Mesenteric fat pad (tissue), 1 donor: ENCODE results near the gene CYP8B1. TPM values are rescaled to one million over a fixed set of nuclear protein-coding genes. Genes with fewer than 3 reads are reported as not detected.

Experiments
- DNase-seq: peaks from one replicate; pipeline ENCODE4 v3.0.0-alpha.2; 2020; ENCODE audit warnings: low spot score
- long read RNA-seq: library from polyadenylated mRNA; unstranded; transcript quantifications from one replicate; pipeline ENCODE4 v2.0.0, GENCODE V29; 2020
- total RNA-seq: library from RNA; stranded (reverse); fragmentation: NEBNext Ultra II Directional; extraction: Animal tissue kit (Norgen Biotek cat#: 25700); gene quantifications from one replicate; pipeline ENCODE4 v1.2.1, GENCODE V29; 2021
- donor health status: DM: yes; HTN: yes; CAD: no.

Gene CYP8B1, protein sequence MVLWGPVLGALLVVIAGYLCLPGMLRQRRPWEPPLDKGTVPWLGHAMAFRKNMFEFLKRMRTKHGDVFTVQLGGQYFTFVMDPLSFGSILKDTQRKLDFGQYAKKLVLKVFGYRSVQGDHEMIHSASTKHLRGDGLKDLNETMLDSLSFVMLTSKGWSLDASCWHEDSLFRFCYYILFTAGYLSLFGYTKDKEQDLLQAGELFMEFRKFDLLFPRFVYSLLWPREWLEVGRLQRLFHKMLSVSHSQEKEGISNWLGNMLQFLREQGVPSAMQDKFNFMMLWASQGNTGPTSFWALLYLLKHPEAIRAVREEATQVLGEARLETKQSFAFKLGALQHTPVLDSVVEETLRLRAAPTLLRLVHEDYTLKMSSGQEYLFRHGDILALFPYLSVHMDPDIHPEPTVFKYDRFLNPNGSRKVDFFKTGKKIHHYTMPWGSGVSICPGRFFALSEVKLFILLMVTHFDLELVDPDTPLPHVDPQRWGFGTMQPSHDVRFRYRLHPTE
- total RNA-seq: not detected
- long read RNA-seq, partial matches to known transcripts: 0 of 1 reads
- long read RNA-seq, other reads (novel, unspliced or antisense): 1 of 1 reads

- no peak for DNase-seq
These were observed at the start of gene CYP8B1 for GRCh38 chr3:42875325-42876151. TSS of gene CYP8B1 (minus strand) at chr3:42875879. CDS start at chr3:42875816, 63 bp downstream.

DNA sequence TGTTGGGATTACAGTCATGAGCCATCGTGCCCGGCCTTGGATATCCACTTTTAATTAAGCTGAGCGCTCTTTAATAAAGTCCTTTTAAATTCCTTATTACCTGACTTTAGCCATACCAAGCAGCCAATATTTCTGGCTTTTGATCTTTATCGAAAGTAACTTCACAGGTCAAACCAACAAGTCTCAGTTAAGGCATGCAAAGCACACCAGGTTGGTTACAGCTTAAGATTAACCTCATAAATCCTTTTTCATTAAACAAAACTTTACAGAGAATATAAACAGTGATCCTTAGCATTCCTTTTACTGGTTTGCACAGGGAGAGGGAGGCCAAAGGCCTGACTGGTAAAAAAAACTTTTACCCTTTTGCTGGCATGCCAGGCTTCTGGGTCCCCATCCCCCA is 47.9 kb upstream of the CYP8B1 start:
- DNase-seq: no peak

DNA sequence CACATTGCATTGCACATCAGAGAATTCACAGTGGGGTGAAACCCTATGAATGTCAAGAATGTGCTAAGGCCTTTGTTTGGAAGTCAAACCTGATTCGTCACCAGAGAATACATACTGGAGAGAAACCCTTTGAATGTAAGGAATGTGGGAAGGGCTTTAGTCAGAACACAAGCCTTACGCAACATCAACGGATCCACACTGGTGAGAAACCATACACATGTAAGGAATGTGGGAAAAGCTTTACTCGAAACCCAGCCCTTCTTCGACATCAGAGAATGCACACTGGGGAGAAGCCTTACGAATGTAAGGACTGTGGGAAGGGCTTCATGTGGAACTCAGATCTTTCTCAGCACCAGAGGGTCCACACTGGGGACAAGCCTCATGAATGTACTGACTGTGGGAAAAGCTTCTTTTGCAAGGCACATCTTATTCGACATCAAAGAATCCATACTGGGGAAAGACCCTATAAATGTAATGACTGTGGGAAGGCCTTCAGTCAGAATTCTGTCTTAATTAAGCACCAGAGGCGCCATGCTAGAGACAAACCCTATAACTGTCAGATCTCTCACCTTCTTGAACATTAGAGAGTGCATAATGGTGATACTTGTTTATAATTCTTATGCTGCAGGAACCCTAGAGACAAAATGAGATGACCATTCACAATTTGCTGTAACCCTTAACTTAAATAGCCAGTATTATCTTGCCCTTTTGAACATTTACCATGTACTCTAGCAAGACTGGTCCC is 39.3 kb upstream of the CYP8B1 start:
- no peak for DNase-seq

- DNase-seq: no peak
These were observed 35.9 kb upstream of the CYP8B1 start for GRCh38 chr3:42911551-42911950.

DNA sequence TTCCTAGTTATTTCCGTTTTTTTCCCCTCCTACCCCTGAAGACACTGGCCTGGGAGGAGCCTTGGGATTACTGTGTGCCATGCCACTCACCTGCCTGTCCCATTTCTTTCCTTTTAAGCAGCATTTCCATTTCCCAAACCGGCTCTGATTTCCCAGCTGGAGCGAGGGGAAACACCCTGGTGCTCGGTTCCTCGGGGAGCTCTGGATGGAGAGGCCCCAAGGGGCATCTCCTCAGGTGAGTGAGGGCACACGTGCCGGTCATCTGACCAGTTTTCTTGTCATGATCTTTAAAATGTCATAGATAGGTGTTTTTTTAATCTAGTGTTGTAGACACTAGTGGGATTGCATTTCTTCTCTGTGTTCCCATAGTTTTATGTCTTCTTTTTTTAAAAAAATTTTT is 33.0 kb upstream of the CYP8B1 start:
- DNase-seq: no peak

GRCh38 chr3:42906848-42907183 is 31.1 kb upstream of the CYP8B1 start:
- no peak for DNase-seq

DNA sequence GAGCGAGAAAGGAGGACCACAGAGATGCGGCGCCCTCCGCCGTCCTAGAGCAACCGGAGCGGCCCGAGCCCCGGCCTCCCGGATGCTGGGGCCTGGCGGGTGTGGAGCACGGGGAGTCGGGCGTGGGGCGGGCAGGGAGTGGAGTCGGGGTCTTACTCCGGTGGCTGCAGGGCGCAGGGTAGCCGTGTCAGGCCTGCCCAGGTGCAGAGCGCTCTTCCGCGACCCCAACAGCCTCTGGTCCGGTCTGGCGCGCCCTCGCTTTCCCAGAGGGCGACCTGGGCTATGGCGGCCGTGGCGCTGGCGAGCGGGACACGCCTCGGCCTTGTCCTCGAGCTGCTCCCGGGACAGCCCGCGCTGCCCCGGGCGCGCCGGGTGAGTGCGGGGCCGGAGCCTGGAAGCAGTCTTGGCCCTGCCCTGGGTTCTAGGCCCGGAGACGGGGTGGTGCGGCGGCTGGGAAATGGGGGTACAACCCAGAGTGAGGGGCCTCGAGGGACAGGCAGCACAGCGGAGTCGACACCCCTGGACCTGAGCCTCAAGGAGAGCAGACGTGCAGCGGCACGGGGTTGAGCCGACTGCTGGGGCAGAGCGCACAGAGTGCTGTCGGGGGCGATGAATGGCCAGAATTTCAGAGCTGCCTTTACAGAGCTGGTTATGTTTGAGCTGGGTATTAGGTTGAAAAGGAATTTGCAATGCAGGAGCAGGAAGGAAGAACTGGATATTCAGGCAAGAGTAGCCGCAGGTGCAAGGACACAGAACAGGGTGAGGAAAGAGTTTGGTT is 30.6 kb upstream of the CYP8B1 start, which contains the start of gene ZNF662:
Gene ZNF662, plus strand, starts transcription at position 73 of the 778 bp plus-strand sequence. CDS start 1,973 bp downstream, outside the sequence.
- no peak for DNase-seq

DNA sequence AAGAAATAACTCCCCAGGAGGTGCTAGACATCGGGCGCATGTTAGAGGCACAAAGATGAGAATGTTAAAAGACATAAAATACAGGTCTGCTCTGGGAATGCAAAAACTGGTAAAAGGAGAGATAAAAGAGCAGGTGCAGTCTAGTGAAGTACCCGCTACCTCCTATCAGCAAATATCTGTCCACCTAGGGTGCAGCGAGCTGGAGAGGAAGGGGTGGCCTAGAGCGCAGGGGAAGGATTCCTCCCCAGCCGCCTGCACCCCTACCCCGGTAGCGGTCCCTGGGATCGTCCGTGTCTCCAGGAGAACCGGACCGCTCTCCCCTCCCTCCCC is 30.0 kb upstream of the CYP8B1 start:
- DNase-seq: no peak

GRCh38 chr3:42904076-42904475 is 28.4 kb upstream of the CYP8B1 start:
- DNase-seq: no peak

DNA sequence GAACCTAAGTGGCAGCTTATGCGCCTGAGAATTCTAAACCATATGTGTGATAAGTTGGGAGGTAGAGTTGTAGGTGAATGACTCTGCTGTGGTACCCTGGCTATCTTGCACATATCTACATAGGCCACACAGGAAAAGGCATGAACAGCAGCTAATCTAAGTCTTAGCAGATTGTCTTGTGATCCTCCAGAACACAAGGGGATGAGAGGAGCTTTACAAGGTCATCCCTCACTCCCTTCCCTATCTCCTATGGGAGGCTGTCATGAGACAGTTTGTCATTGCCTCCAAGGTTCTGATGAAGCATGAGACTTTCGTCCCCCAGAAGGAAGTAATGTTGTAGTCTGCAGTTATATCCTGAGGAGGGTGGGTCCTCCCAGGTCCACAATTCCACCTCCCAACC is 26.6 kb upstream of the CYP8B1 start:
- DNase-seq: no peak

GRCh38 chr3:42901073-42901415 is 25.4 kb upstream of the CYP8B1 start:
- DNase-seq: no peak

- no peak for DNase-seq
These were observed 24.8 kb upstream of the CYP8B1 start for GRCh38 chr3:42900226-42901072.

DNA sequence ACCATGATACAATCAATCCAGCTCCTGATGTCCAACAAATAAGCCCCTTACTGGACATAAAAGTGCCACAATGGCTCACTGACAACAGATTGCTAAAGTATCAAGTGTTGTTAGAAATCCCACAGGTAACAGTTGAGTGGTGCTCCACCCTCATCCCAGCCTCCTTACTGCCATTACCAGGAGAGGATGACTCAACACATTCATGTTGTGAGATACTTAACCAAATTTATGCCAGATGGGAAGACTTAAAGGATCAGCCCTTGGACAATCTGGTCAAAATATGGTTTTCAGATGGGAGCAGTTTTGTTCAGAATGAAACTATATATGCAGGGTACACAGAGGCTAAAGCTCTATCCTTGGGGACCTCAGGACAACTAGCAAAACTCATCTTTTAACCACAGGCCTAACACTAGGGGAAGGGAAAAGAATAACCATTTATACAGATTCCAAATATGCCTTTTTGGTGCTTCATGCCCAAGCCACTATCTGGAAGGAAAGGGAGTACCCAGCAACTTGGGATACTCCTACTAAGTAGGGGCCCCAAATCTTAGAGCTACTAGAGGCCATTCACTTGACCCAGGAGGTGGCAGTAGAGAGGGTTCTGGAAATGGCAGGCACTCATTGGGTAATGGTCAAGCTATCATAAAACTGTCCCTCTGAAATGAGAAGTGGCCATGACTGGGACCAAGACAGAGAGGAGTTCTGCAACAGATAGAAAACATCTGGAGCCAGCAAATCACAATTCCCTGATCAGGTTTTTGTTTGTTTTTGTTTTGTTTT is 23.4 kb upstream of the CYP8B1 start:
- no peak for DNase-seq

GRCh38 chr3:42895580-42895868 is 19.8 kb upstream of the CYP8B1 start:
- no peak for DNase-seq

DNA sequence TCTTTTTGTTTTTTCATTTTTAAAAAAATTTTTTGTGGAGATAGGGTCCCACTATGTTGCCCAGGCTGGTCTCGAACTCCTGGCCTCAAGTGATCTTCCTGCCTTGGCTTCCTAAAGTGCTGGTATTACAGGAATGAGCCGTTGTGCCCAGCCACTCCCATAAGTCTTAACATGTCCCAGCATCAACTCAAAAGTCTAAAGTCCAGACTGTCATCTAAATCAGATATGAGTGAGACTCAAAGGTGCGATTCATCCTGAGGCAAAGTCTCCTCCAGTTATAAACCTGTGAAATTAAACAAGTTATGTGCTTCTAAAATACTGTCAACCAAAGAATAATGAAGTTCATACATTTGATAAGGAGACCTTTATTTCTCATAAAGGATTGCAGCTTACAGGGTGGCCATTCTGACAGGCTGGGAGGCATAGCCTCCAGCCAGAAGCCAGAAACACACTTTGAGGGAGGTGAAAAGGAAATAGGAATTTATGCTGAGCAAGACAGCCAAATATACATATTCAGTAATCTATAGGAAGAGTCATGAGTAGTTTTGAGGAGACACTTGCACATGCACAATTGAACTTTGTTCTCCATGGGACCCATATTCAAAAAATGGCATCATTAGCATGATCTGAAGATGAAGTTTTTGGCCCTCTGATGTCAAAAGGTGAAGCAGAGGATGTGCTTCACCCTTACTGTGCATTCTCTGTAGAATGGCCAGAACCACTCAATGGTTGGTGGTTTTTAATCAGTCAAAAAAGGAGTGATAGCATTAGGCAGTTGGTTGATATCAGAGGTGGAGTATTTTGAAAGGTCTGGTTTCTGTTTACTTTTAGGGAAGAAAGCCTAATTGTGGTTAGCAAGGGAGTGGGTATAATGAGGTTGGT is 19.3 kb upstream of the CYP8B1 start:
- DNase-seq: no peak

- DNase-seq: no peak
These were observed 17.1 kb upstream of the CYP8B1 start for GRCh38 chr3:42892807-42893206.

DNA sequence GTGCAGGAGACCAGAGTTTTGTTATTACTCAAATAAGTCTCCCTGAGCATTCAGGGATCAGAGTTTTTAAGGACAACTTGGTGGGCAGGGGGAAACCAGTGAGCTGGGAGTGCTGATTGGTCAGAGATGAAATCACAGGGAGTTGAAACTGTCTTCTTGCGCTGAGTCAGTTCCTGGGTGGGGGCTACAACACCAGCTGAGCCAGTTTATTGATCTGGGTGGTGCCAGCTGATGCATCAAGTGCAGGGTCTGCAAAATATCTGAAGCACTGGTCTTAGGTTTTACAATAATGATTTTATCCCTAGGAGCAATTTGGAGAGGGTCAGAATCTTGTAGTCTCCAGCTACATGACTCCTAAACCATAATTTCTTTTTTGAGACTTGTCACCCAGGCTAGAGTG is 16.5 kb upstream of the CYP8B1 start:
- no peak for DNase-seq

GRCh38 chr3:42891042-42891441 is 15.4 kb upstream of the CYP8B1 start:
- DNase-seq: no peak
